HG03575 (cell line): Measurements from ENCODE around the gene PCP4L1.

Experiments used
- ATAC-seq: cut with Tn5 transposase; IDR thresholded peaks from one replicate; pipeline ENCODE4 v1.9.1; 2021; ENCODE audit not compliant: unreplicated experiment, insufficient number of reproducible peaks, low FRiP score; ENCODE audit errors: extremely low read depth

Gene PCP4L1

GRCh38 chr1:161261261-161262235, 3.0 kb downstream of the PCP4L1 start:
- no peak for ATAC-seq

GRCh38 chr1:161265305-161265704, 6.8 kb downstream of the PCP4L1 start:
- ATAC-seq, result no peak

- ATAC-seq, result no peak
Observed at GRCh38 chr1:161266202-161266601, 7.7 kb downstream of the PCP4L1 start.

- no peak for ATAC-seq
Observed at GRCh38 chr1:161266836-161267235, 8.3 kb downstream of the PCP4L1 start.

- ATAC-seq, result no peak
Observed at GRCh38 chr1:161267321-161267720, 8.8 kb downstream of the PCP4L1 start.

- no peak for ATAC-seq
Observed at GRCh38 chr1:161273402-161273801, 14.9 kb downstream of the PCP4L1 start.

- no peak for ATAC-seq
Observed at GRCh38 chr1:161274874-161275273, 16.3 kb downstream of the PCP4L1 start.

GRCh38 chr1:161282991-161283390, 24.4 kb downstream of the PCP4L1 start:
- ATAC-seq, result no peak

GRCh38 chr1:161285113-161285512, 26.6 kb downstream of the PCP4L1 start:
- no peak for ATAC-seq

GRCh38 chr1:161285521-161285920, 27.0 kb downstream of the PCP4L1 start:
- no peak for ATAC-seq

- no peak for ATAC-seq
Observed at GRCh38 chr1:161287482-161288054, 29.0 kb downstream of the PCP4L1 start.

- ATAC-seq, result no peak
Observed at GRCh38 chr1:161290779-161291178, 32.2 kb downstream of the PCP4L1 start.

GRCh38 chr1:161297415-161297814, 38.9 kb downstream of the PCP4L1 start:
- ATAC-seq, result no peak

- no peak for ATAC-seq
Observed at GRCh38 chr1:161298116-161298515, 39.6 kb downstream of the PCP4L1 start.

GRCh38 chr1:161299347-161299746, 40.8 kb downstream of the PCP4L1 start:
- ATAC-seq, result no peak

GRCh38 chr1:161300478-161300877, 41.9 kb downstream of the PCP4L1 start:
- ATAC-seq, result no peak

- ATAC-seq, result no peak
Observed at GRCh38 chr1:161304927-161305866, 46.7 kb downstream of the PCP4L1 start.

GRCh38 chr1:161305867-161306519, 47.4 kb downstream of the PCP4L1 start:
- ATAC-seq, result no peak

- no peak for ATAC-seq
Observed at GRCh38 chr1:161307230-161307768, 48.8 kb downstream of the PCP4L1 start.
